ENCODE data around the gene IL17RB. TPM values are rescaled to one million over a fixed set of nuclear protein-coding genes. Genes with fewer than 3 reads are reported as not detected.
A peak's percentile ranks its signal among the peaks of the same experiment; 100 is the strongest.

The IL17RB gene
- total RNA-seq, 1 donor from 2014 or later, result 11.1 TPM

DNA sequence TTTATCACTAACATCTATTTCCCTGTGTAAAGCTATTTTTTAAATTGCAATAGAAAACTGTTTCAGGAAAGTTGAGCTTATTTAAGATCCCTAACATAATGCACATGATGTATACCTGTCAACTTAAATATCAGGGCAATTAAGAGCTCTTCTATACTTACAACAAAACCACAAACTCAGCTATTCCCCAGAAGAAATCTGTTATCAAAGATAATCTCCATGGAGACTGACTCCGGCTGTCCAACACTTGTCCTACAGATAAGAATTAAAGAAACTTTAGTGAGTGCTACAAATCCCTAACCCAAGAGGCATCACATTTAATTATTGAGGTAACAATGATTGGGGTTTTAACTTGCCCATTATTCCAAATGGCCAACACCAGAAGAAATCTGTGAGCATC, 41.9 kb downstream of the IL17RB start:
- Mint-ChIP-seq H3K27me3 (no peaks in the 10 kb centered on the region), H3K9me3 (ENCODE audit: low read depth) (no peaks in the 10 kb centered on the region), H3K4me1 (ENCODE audit: low read depth) (peaks cover 27% of the 10 kb centered on the region), H3K4me3 (ENCODE audit: low read depth) (no peak overlapping the region), H3K27ac (no peak overlapping the region), H3K36me3 (ENCODE audit: insufficient read depth) (peaks cover 10% of the 10 kb centered on the region)
- TF ChIP-seq, protein P1, sequence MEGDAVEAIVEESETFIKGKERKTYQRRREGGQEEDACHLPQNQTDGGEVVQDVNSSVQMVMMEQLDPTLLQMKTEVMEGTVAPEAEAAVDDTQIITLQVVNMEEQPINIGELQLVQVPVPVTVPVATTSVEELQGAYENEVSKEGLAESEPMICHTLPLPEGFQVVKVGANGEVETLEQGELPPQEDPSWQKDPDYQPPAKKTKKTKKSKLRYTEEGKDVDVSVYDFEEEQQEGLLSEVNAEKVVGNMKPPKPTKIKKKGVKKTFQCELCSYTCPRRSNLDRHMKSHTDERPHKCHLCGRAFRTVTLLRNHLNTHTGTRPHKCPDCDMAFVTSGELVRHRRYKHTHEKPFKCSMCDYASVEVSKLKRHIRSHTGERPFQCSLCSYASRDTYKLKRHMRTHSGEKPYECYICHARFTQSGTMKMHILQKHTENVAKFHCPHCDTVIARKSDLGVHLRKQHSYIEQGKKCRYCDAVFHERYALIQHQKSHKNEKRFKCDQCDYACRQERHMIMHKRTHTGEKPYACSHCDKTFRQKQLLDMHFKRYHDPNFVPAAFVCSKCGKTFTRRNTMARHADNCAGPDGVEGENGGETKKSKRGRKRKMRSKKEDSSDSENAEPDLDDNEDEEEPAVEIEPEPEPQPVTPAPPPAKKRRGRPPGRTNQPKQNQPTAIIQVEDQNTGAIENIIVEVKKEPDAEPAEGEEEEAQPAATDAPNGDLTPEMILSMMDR (IDR thresholded peaks at IDR 0.05; ENCODE audit: unreplicated experiment), result no peak
- no peak for DNase-seq (ENCODE audit: low spot score, unreplicated experiment)

DNA sequence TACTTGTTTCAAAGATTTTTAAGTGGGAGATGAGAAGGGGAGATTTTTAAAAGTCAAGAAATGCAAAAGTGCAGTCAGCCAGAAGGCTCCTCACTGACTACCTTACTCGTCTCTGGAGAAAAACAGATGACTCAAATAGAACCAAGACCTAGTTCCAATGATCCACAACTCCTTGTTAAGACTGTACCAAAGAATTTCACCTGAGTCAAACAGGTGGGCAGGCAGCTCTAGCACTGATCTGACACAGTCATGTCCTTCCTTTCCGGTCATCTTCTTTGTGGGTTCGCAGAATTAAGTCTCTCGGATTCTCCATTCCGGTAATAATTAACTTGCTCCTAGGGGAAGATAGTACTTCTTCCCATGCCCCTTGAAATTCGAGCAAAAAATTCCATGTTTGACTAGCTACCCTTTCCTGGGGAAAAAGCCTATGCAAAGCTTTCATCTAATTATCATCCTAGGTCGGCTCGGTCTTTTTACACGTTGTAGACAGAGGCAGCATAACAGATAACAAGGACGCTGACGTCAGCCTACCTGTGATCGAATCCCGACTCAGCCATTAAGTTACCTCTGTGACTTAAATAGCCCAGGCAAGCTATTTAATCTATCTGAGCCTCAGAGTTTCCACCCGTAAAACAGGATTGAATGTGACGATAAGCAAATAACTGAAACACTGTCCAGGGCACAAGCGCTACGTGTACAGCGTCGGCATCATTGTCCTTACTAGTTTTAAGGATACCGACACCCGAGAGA, 44.5 kb downstream of the IL17RB start:
- Mint-ChIP-seq H3K9me3 (ENCODE audit: low read depth) (no peaks in the 10 kb centered on the region), H3K4me3 (ENCODE audit: low read depth) (peak overlapping the region; percentile 97), H3K36me3 (ENCODE audit: insufficient read depth) (peaks cover 10% of the 10 kb centered on the region), H3K27ac (peak overlapping the region; percentile 100), H3K27me3 (peaks cover 20% of the 10 kb centered on the region), H3K4me1 (ENCODE audit: low read depth) (peaks cover 27% of the 10 kb centered on the region)
- TF ChIP-seq, protein P1 (IDR thresholded peaks at IDR 0.05; ENCODE audit: unreplicated experiment), result no peak
- DNase-seq (ENCODE audit: low spot score, unreplicated experiment), result no peak

DNA sequence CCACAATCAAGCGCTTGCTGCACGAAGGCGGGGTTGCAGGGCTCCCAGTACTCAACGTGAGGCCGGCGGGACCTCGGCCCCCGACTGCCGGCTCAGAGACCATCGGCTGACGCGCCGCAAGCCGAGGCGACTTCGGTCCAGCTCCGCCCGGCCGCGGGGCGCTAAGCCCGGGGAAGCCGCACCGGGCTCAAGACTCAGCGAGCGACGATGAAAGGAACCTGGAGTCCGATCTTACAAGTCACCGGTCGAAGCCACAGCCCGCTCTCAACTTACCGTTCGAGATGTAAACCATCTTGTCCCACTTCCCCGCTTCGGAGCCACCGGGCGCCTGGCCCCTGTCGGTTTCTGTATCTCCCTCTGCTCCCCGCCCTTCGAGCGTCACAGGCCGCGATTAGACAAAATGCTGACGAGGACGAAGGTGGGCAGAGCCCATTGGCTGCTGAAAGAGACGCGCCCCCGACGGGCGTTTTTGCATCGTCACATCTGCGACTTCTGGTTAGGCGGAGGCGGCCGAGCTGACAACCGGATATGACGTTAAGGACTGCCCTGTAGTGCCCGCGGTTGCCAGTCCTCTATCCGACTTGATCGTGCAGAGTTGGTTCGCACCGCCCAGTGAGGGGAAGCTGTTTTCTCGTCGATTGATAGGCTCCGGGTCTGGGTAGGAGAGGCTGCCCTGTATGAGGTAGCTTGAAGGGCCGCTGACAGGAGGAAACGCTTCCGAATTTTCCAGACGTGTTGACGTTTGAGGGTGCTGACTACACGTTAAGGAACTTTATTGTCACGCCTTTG, 45.3 kb downstream of the IL17RB start, which contains the start of gene SELENOK:
Gene SELENOK (minus strand): TSS at position 363 of the 789 bp plus-strand sequence.
- peaks cover 25% of the 10 kb centered on the region for H3K27me3 Mint-ChIP-seq
- peak; percentile 92 for DNase-seq (ENCODE audit: low spot score, unreplicated experiment)
- TF ChIP-seq, protein P1 (IDR thresholded peaks at IDR 0.05; ENCODE audit: unreplicated experiment), result no peak
- peaks cover 9% of the 10 kb centered on the region for H3K36me3 Mint-ChIP-seq (ENCODE audit: insufficient read depth)
- H3K4me1 Mint-ChIP-seq (ENCODE audit: low read depth), result peaks cover 27% of the 10 kb centered on the region
- H3K9me3 Mint-ChIP-seq (ENCODE audit: low read depth), result no peaks in the 10 kb centered on the region
- H3K27ac Mint-ChIP-seq, result peak within 1 kb of the TSS; percentile 100
- H3K4me3 Mint-ChIP-seq (ENCODE audit: low read depth), result peak within 1 kb of the TSS; percentile 97

DNA sequence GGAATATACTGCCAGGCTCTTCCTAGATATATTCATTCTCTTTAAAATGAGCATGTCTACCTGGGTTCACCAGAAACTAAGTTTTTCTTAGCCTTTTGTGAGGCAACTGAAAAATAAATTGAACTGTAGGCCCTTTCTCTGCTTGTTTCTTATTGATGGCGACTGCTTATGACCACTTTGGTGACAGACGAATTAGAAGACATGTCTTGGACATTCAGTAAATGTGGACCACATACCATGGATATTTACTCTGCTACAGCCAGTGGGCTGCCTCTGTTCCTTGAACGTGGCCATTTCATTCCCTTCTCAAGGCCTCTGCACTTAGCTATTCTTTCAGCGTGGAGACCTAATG, 45.9 kb downstream of the IL17RB start:
- Mint-ChIP-seq H3K27ac (peak overlapping the region; percentile 100), H3K27me3 (peaks cover 30% of the 10 kb centered on the region), H3K4me3 (ENCODE audit: low read depth) (peak overlapping the region; percentile 97), H3K9me3 (ENCODE audit: low read depth) (no peaks in the 10 kb centered on the region), H3K36me3 (ENCODE audit: insufficient read depth) (peaks cover 6% of the 10 kb centered on the region), H3K4me1 (ENCODE audit: low read depth) (peaks cover 27% of the 10 kb centered on the region)
- TF ChIP-seq, protein P1 (IDR thresholded peaks at IDR 0.05; ENCODE audit: unreplicated experiment), result no peak
- no peak for DNase-seq (ENCODE audit: low spot score, unreplicated experiment)

DNA sequence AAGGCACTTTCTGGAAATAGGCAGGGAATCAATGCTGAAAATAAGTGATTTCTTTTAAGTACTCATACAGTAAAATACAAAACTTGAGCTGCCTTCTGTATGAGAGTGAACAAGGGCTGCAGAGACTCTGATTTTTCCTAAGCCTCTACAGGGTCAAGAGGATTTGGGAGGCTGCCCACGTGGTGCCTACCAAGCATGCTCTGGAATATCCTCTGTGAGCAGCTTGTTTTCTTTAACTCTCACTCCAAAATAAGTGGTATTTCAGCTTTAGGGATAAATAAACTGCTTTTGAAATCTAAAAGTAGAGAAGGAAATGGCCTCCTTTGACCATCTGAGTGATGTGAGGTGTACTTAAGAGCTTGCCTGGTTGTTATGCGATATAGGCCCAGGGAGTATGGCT, 53.4 kb downstream of the IL17RB start:
- Mint-ChIP-seq H3K27ac (no peak overlapping the region), H3K4me3 (ENCODE audit: low read depth) (no peak overlapping the region), H3K9me3 (ENCODE audit: low read depth) (no peaks in the 10 kb centered on the region), H3K4me1 (ENCODE audit: low read depth) (peaks cover 7% of the 10 kb centered on the region), H3K36me3 (ENCODE audit: insufficient read depth) (no peaks in the 10 kb centered on the region), H3K27me3 (peaks cover 23% of the 10 kb centered on the region)
- DNase-seq (ENCODE audit: low spot score, unreplicated experiment), result no peak
- TF ChIP-seq, protein P1 (IDR thresholded peaks at IDR 0.05; ENCODE audit: unreplicated experiment), result no peak
